Suprapubic skin (tissue), 4 donors: ENCODE data around the gene ZNF608. TPM values are rescaled to one million over a fixed set of nuclear protein-coding genes. Genes with fewer than 3 reads are reported as not detected.

Experiments used
- DNase-seq, 2 donors: peaks; one replicate each; pipeline ENCODE4 v3.0.0-alpha.2; 2019; ENCODE audit warnings: low spot score in 2 of 2
- H3K27ac ChIP-seq: fragments of 200-600 bp; sonication (generic); one replicate; pipeline ENCODE4 v1.5.1; 2019
- H3K27me3 ChIP-seq: fragments of 200-600 bp; sonication (generic); one replicate; pipeline ENCODE4 v1.5.1; 2019
- H3K36me3 ChIP-seq: fragments of 200-600 bp; sonication (generic); one replicate; pipeline ENCODE4 v1.5.1; 2019
- H3K4me1 ChIP-seq: fragments of 200-600 bp; sonication (generic); one replicate; pipeline ENCODE4 v1.5.1; 2019
- H3K4me3 ChIP-seq: fragments of 200-600 bp; sonication (generic); one replicate; pipeline ENCODE4 v1.5.1; 2019; ENCODE audit warnings: mild to moderate bottlenecking
- H3K9me3 ChIP-seq: fragments of 200-600 bp; sonication (generic); one replicate; pipeline ENCODE4 v1.5.1; 2019
- CTCF ChIP-seq, 2 donors: fragments of 200-600 bp in 1 of 2; fragments of 450-650 bp in 1 of 2; sonication (generic) in 1 of 2; IDR thresholded peaks; one replicate each; pipeline ENCODE4 v1.5.1; 2016 to 2019; ENCODE audit warnings: antibody characterized with exemption in 2 of 2, mild to moderate bottlenecking in 1 of 2, moderate library complexity in 1 of 2
- EP300 ChIP-seq: sonication (generic); formaldehyde crosslinking; IDR thresholded peaks from one replicate; pipeline ENCODE4 v1.6.1; 2017; ENCODE audit warnings: antibody characterized with exemption
- POLR2A ChIP-seq, 2 donors: fragments of 450-650 bp; IDR thresholded peaks; one replicate each; pipeline ENCODE4 v1.6.1; 2017; ENCODE audit warnings: antibody characterized with exemption in 2 of 2, mild to moderate bottlenecking in 2 of 2, moderate library complexity in 2 of 2
- POLR2AphosphoS5 ChIP-seq, 3 donors: sonication (generic); formaldehyde crosslinking; IDR thresholded peaks; one replicate each; pipeline ENCODE4 v1.6.1; 2017; ENCODE audit warnings: antibody characterized with exemption in 3 of 3
- WGBS: methylation state at CpG from one replicate; pipeline ENCODE4 v1.1.5; 2018; 5-methylcytosine and 5-hydroxymethylcytosine counted together
- total RNA-seq, 4 donors: library from RNA; depleted of rRNA; stranded (reverse); fragments of >200 nt; gene quantifications; one replicate each; pipeline ENCODE4 v1.1.0, GENCODE V29; 2016

ZNF608 gene
- total RNA-seq, 4 donors from 2014 or later = 3.9 to 11.9 (median 9.1) TPM

- Histone ChIP-seq H3K4me3 (no peak overlapping the region), H3K27ac (no peak overlapping the region), H3K4me1 (no peaks in the 10 kb centered on the region), H3K36me3 (no peaks in the 10 kb centered on the region), H3K9me3 (no peaks in the 10 kb centered on the region), H3K27me3 (no peaks in the 10 kb centered on the region)
- DNase-seq = no peak
- TF ChIP-seq POLR2A (IDR thresholded peaks at IDR 0.05) = no peak
- no peak for TF ChIP-seq CTCF (IDR thresholded peaks at IDR 0.05)
- TF ChIP-seq EP300 = no peak
- TF ChIP-seq POLR2AphosphoS5 (IDR thresholded peaks at IDR 0.05) = no peak
- WGBS = 65% methylated on average over 5 of the region's 5 CpGs
These were observed 27.2 kb upstream of the ZNF608 start for GRCh38 chr5:124773315-124774311.

- H3K4me3 ChIP-seq = no peak overlapping the region
- H3K27ac ChIP-seq = no peak overlapping the region
- WGBS = 78% methylated on average over 1 of the region's 1 CpG
- H3K9me3 ChIP-seq = no peaks in the 10 kb centered on the region
- H3K4me1 ChIP-seq = no peaks in the 10 kb centered on the region
- DNase-seq = no peak
- H3K36me3 ChIP-seq = no peaks in the 10 kb centered on the region
- H3K27me3 ChIP-seq = no peaks in the 10 kb centered on the region
- TF ChIP-seq CTCF (IDR thresholded peaks at IDR 0.05) (no peak), EP300 (no peak), POLR2A (IDR thresholded peaks at IDR 0.05) (no peak), POLR2AphosphoS5 (IDR thresholded peaks at IDR 0.05) (no peak)
These were observed 26.2 kb upstream of the ZNF608 start for GRCh38 chr5:124772457-124773200.

- no peaks in the 10 kb centered on the region for H3K36me3 ChIP-seq
- no peak for DNase-seq
- H3K4me3 ChIP-seq = no peak overlapping the region
- no peaks in the 10 kb centered on the region for H3K4me1 ChIP-seq
- TF ChIP-seq POLR2AphosphoS5 (IDR thresholded peaks at IDR 0.05) (no peak), CTCF (IDR thresholded peaks at IDR 0.05) (no peak), POLR2A (IDR thresholded peaks at IDR 0.05) (no peak), EP300 (no peak)
- WGBS = 93% methylated on average over 3 of the region's 3 CpGs
- no peak overlapping the region for H3K27ac ChIP-seq
- H3K9me3 ChIP-seq = no peaks in the 10 kb centered on the region
- no peaks in the 10 kb centered on the region for H3K27me3 ChIP-seq
These were observed 25.3 kb upstream of the ZNF608 start for GRCh38 chr5:124771761-124772160.

- H3K27ac ChIP-seq = no peak overlapping the region
- H3K27me3 ChIP-seq = no peaks in the 10 kb centered on the region
- no peak for DNase-seq
- H3K4me3 ChIP-seq = no peak overlapping the region
- TF ChIP-seq CTCF (IDR thresholded peaks at IDR 0.05) (no peak), POLR2A (IDR thresholded peaks at IDR 0.05) (no peak), POLR2AphosphoS5 (IDR thresholded peaks at IDR 0.05) (no peak), EP300 (no peak)
- H3K36me3 ChIP-seq = no peaks in the 10 kb centered on the region
- no peaks in the 10 kb centered on the region for H3K9me3 ChIP-seq
- 44% methylated on average over 3 of the region's 3 CpGs for WGBS
- no peaks in the 10 kb centered on the region for H3K4me1 ChIP-seq
These were observed 18.7 kb upstream of the ZNF608 start for GRCh38 chr5:124764992-124765611.
